Kidney epithelial cell (primary cell): ENCODE data around the gene HS3ST6. TPM values are rescaled to one million over a fixed set of nuclear protein-coding genes. Genes with fewer than 3 reads are reported as not detected.
"Not testable (repeated sequence)": the region's sequence is repeated elsewhere in the genome, so short reads cannot be mapped to it uniquely, and the experiment has no call there.

Experiments used
- DNase-seq: peaks from one replicate; pipeline ENCODE4 v3.0.0-alpha.2; 2010; ENCODE audit warnings: low read depth
- H3K27me3 ChIP-seq: 2 replicates; pipeline ENCODE4 v1.6.0; 2011; ENCODE audit warnings: low read length; ENCODE audit not compliant: control insufficient read depth, insufficient read depth
- H3K36me3 ChIP-seq: 2 replicates; pipeline ENCODE4 v1.5.1; 2011; ENCODE audit warnings: low read length; ENCODE audit not compliant: control insufficient read depth, insufficient read depth
- H3K4me3 ChIP-seq: 2 replicates; pipeline ENCODE4 v1.5.1; 2011; ENCODE audit warnings: low read depth, mild to moderate bottlenecking, control low read depth, low read length
- CTCF ChIP-seq: IDR thresholded peaks from 2 replicates; pipeline ENCODE4 v1.5.1; 2011; ENCODE audit warnings: mild to moderate bottlenecking, moderate library complexity, low read length, control low read depth, inconsistent platforms; ENCODE audit not compliant: insufficient read depth, poor library complexity, severe bottlenecking
- total RNA-seq: library from RNA; depleted of rRNA; stranded (reverse); fragments of >200 nt; gene quantifications from 2 replicates; pipeline ENCODE4 v1.2.3, GENCODE V29; 2015

The HS3ST6 gene
- total RNA-seq, 1 donor from 2014 or later, result 0.92 TPM

DNA sequence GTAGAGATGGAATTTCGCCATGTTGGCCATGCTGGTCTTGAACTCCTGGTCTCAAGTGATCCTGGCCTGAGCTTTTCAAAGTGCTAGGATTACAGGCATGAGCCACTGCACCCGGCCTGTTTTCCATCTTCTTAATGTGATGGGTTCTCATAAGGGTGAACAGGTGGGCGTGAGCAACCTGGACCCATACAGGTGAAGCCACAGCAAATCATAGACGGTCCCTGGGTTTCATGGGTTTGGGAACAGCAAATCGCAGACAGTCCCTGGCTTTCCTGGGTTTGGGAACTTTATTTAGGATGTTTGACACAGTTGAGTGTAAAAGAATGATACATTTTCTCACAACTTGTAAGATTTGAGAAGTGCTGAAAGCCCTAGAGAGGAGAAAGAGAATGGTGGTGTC is 33.3 kb downstream of the HS3ST6 start:
- H3K4me3 ChIP-seq, result no peak overlapping the region
- peaks cover 8% of the 10 kb centered on the region for H3K27me3 ChIP-seq
- no peaks in the 10 kb centered on the region for H3K36me3 ChIP-seq
- DNase-seq, result no peak
- no peak for TF ChIP-seq CTCF

GRCh38 chr16:1884155-1884760 is 34.0 kb downstream of the HS3ST6 start:
- TF ChIP-seq CTCF, result no peak
- Histone ChIP-seq H3K4me3 (no peak overlapping the region), H3K27me3 (peaks cover 6% of the 10 kb centered on the region), H3K36me3 (no peaks in the 10 kb centered on the region)
- no peak for DNase-seq

GRCh38 chr16:1881172-1881571 is 37.0 kb downstream of the HS3ST6 start:
- H3K4me3 ChIP-seq, H3K27me3 ChIP-seq, H3K36me3 ChIP-seq, DNase-seq: not testable (repeated sequence)

DNA sequence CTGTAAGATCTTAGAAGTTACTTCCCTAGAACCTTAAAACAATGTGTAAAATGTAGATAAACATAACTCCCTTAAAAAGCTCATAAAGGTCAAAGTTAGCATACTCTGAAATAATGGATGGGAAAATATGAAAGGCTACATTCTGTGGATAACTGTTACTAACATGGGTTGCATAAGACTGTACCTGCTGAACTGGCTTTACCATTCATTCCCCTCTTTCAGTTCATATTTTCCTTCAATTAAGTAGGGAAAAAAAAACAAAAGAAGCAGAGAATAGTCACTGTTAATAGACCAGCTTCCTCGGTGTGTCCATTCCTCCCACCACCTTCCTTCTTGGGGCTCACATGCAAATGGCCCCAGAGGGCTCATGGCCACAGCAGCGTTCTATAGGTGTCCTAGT is 38.7 kb downstream of the HS3ST6 start:
- Histone ChIP-seq H3K36me3 (no peaks in the 10 kb centered on the region), H3K4me3 (no peak overlapping the region), H3K27me3 (peaks cover 3% of the 10 kb centered on the region)
- no peak for DNase-seq
- TF ChIP-seq CTCF, result no peak

DNA sequence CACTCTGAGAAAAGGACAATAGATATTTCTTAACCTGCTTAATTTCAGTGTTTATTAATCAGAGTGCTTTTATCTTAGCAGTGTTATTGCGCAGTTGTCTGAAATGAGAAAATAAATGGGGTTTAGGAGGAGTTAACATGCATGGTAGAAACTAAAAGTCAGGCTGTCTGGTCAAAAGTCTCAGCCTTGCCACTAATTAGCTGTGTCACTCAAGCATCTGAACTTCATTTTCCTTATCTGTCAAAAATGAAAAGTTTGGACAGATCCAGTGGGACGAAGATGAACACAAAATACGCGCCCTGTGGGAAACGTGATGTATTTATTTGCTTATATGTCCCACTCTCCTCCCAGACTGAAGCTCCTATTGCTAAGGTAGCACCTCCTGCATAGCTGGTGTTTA is 40.0 kb downstream of the HS3ST6 start:
- DNase-seq, result no peak
- peaks cover 3% of the 10 kb centered on the region for H3K27me3 ChIP-seq
- no peaks in the 10 kb centered on the region for H3K36me3 ChIP-seq
- H3K4me3 ChIP-seq, result no peak overlapping the region
- no peak for TF ChIP-seq CTCF

- TF ChIP-seq CTCF, result no peak
- no peaks in the 10 kb centered on the region for H3K36me3 ChIP-seq
- H3K27me3 ChIP-seq, result peaks cover 3% of the 10 kb centered on the region
- no peak for DNase-seq
- no peak overlapping the region for H3K4me3 ChIP-seq
Measured at GRCh38 chr16:1877804-1878203, 40.4 kb downstream of the HS3ST6 start.

- Histone ChIP-seq H3K27me3 (peaks cover 3% of the 10 kb centered on the region), H3K4me3 (no peak overlapping the region), H3K36me3 (no peaks in the 10 kb centered on the region)
- no peak for TF ChIP-seq CTCF
- no peak for DNase-seq
Measured at GRCh38 chr16:1877089-1877488, 41.1 kb downstream of the HS3ST6 start.
